Skeletal muscle satellite cell (primary cell): Measurements from ENCODE around the gene STX11.

Experiments used
- H3K27me3 ChIP-seq: 2 replicates; pipeline ENCODE4 v1.7.0; 2013; ENCODE audit warnings: low read length; ENCODE audit not compliant: control insufficient read depth, insufficient read depth
- H3K36me3 ChIP-seq: 2 replicates; pipeline ENCODE4 v1.7.0; 2013; ENCODE audit warnings: mild to moderate bottlenecking, control low read depth, low read length; ENCODE audit not compliant: insufficient read depth
- H3K4me1 ChIP-seq: 2 replicates; pipeline ENCODE4 v1.7.0; 2013; ENCODE audit warnings: low read length; ENCODE audit not compliant: control insufficient read depth, insufficient read depth
- H3K4me2 ChIP-seq: 2 replicates; pipeline ENCODE4 v1.7.0; 2013; ENCODE audit warnings: mild to moderate bottlenecking, low read length
- H3K4me3 ChIP-seq: 2 replicates; pipeline ENCODE4 v1.7.0; 2013; ENCODE audit warnings: low read length
- H3K9ac ChIP-seq: 2 replicates; pipeline ENCODE4 v1.7.0; 2013; ENCODE audit warnings: mild to moderate bottlenecking, low read depth, low read length, moderate library complexity
- H3K9me3 ChIP-seq: replicated peaks from 2 replicates; pipeline ENCODE4 v1.7.0; 2013; ENCODE audit warnings: mild to moderate bottlenecking, control low read depth, low read length

The STX11 gene

GRCh38 chr6:144143878-144144277 lies 6.4 kb upstream of the STX11 start:
- no peak overlapping the region for H3K9ac ChIP-seq
- peaks cover 12% of the 10 kb centered on the region for H3K4me1 ChIP-seq
- H3K9me3 ChIP-seq: no peaks in the 10 kb centered on the region

GRCh38 chr6:144144996-144145395 lies 5.3 kb upstream of the STX11 start:
- Histone ChIP-seq H3K27me3 (no peaks in the 10 kb centered on the region), H3K36me3 (no peaks in the 10 kb centered on the region), H3K9ac (no peak overlapping the region), H3K9me3 (no peaks in the 10 kb centered on the region), H3K4me1 (peaks cover 21% of the 10 kb centered on the region), H3K4me2 (no peak overlapping the region), H3K4me3 (no peak overlapping the region)

More at GRCh38 chr6:144143878-144144277, 6.4 kb upstream of the STX11 start:
- Histone ChIP-seq H3K4me2 (no peak overlapping the region), H3K4me3 (no peak overlapping the region), H3K27me3 (no peaks in the 10 kb centered on the region), H3K36me3 (no peaks in the 10 kb centered on the region)

- no peaks in the 10 kb centered on the region for H3K9me3 ChIP-seq
- H3K36me3 ChIP-seq: no peaks in the 10 kb centered on the region
- no peak overlapping the region for H3K4me3 ChIP-seq
- no peaks in the 10 kb centered on the region for H3K27me3 ChIP-seq
- H3K4me2 ChIP-seq: no peak overlapping the region
- no peak overlapping the region for H3K9ac ChIP-seq
- peaks cover 22% of the 10 kb centered on the region for H3K4me1 ChIP-seq
Measured at GRCh38 chr6:144145541-144145940, 4.8 kb upstream of the STX11 start.

- Histone ChIP-seq H3K4me3 (no peak overlapping the region), H3K36me3 (no peaks in the 10 kb centered on the region), H3K9me3 (no peaks in the 10 kb centered on the region), H3K9ac (no peak overlapping the region), H3K4me1 (peaks cover 29% of the 10 kb centered on the region), H3K4me2 (no peak overlapping the region), H3K27me3 (no peaks in the 10 kb centered on the region)
Measured at GRCh38 chr6:144148886-144149285, 1.4 kb upstream of the STX11 start.

GRCh38 chr6:144149558-144149893 lies 791 bp upstream of the STX11 start:
- Histone ChIP-seq H3K4me3 (peak overlapping the region; percentile 94), H3K9me3 (no peaks in the 10 kb centered on the region), H3K27me3 (no peaks in the 10 kb centered on the region)

GRCh38 chr6:144150710-144151657 lies 667 bp downstream of the STX11 start:
- Histone ChIP-seq H3K4me1 (peaks cover 17% of the 10 kb centered on the region), H3K9ac (peak overlapping the region; percentile 80), H3K4me2 (peak overlapping the region; percentile 99), H3K27me3 (no peaks in the 10 kb centered on the region), H3K9me3 (no peaks in the 10 kb centered on the region), H3K36me3 (no peaks in the 10 kb centered on the region), H3K4me3 (peak overlapping the region; percentile 94)

More at GRCh38 chr6:144149558-144149893, 791 bp upstream of the STX11 start:
- peak overlapping the region; percentile 99 for H3K4me2 ChIP-seq
- H3K9ac ChIP-seq: peak overlapping the region; percentile 80
- peaks cover 29% of the 10 kb centered on the region for H3K4me1 ChIP-seq
- no peaks in the 10 kb centered on the region for H3K36me3 ChIP-seq

GRCh38 chr6:144152334-144152900 lies 2.1 kb downstream of the STX11 start:
- Histone ChIP-seq H3K36me3 (no peaks in the 10 kb centered on the region), H3K27me3 (no peaks in the 10 kb centered on the region), H3K9ac (no peak overlapping the region), H3K4me2 (no peak overlapping the region), H3K4me1 (peaks cover 20% of the 10 kb centered on the region), H3K9me3 (no peaks in the 10 kb centered on the region), H3K4me3 (no peak overlapping the region)

GRCh38 chr6:144153260-144153659 lies 2.9 kb downstream of the STX11 start:
- Histone ChIP-seq H3K36me3 (no peaks in the 10 kb centered on the region), H3K4me1 (peaks cover 29% of the 10 kb centered on the region), H3K4me3 (no peak overlapping the region), H3K27me3 (no peaks in the 10 kb centered on the region), H3K9ac (no peak overlapping the region), H3K4me2 (no peak overlapping the region), H3K9me3 (no peaks in the 10 kb centered on the region)

GRCh38 chr6:144153971-144154370 lies 3.7 kb downstream of the STX11 start:
- no peaks in the 10 kb centered on the region for H3K36me3 ChIP-seq
- H3K9ac ChIP-seq: no peak overlapping the region
- no peaks in the 10 kb centered on the region for H3K9me3 ChIP-seq
- H3K27me3 ChIP-seq: no peaks in the 10 kb centered on the region
- H3K4me1 ChIP-seq: peaks cover 36% of the 10 kb centered on the region
- H3K4me2 ChIP-seq: no peak overlapping the region
- no peak overlapping the region for H3K4me3 ChIP-seq

- Histone ChIP-seq H3K9me3 (no peaks in the 10 kb centered on the region), H3K9ac (no peak overlapping the region), H3K4me3 (no peak overlapping the region), H3K36me3 (no peaks in the 10 kb centered on the region), H3K4me2 (no peak overlapping the region), H3K4me1 (peaks cover 26% of the 10 kb centered on the region), H3K27me3 (no peaks in the 10 kb centered on the region)
Measured at GRCh38 chr6:144155529-144155928, 5.2 kb downstream of the STX11 start.

GRCh38 chr6:144156338-144156737 lies 6.0 kb downstream of the STX11 start:
- Histone ChIP-seq H3K4me3 (no peak overlapping the region), H3K36me3 (no peaks in the 10 kb centered on the region), H3K9me3 (no peaks in the 10 kb centered on the region), H3K4me1 (peaks cover 20% of the 10 kb centered on the region), H3K4me2 (no peak overlapping the region), H3K9ac (no peak overlapping the region), H3K27me3 (no peaks in the 10 kb centered on the region)

- Histone ChIP-seq H3K4me2 (no peak overlapping the region), H3K4me1 (peaks cover 19% of the 10 kb centered on the region), H3K4me3 (no peak overlapping the region), H3K9ac (no peak overlapping the region), H3K36me3 (no peaks in the 10 kb centered on the region), H3K27me3 (no peaks in the 10 kb centered on the region), H3K9me3 (no peaks in the 10 kb centered on the region)
Measured at GRCh38 chr6:144156991-144157390, 6.7 kb downstream of the STX11 start.
